NCI-H2227 treated with DMSO at 0.1 percent for 48 hours (cell line): ENCODE measurements around the gene MBNL3.
"Not testable (repeated sequence)": the region's sequence is repeated elsewhere in the genome, so short reads cannot be mapped to it uniquely, and the experiment has no call there.

ENCODE experiments used
- DNase-seq: peaks from one replicate; lab custom pipeline; 2025; lab: John Stamatoyannopoulos, UW

MBNL3 gene

DNA sequence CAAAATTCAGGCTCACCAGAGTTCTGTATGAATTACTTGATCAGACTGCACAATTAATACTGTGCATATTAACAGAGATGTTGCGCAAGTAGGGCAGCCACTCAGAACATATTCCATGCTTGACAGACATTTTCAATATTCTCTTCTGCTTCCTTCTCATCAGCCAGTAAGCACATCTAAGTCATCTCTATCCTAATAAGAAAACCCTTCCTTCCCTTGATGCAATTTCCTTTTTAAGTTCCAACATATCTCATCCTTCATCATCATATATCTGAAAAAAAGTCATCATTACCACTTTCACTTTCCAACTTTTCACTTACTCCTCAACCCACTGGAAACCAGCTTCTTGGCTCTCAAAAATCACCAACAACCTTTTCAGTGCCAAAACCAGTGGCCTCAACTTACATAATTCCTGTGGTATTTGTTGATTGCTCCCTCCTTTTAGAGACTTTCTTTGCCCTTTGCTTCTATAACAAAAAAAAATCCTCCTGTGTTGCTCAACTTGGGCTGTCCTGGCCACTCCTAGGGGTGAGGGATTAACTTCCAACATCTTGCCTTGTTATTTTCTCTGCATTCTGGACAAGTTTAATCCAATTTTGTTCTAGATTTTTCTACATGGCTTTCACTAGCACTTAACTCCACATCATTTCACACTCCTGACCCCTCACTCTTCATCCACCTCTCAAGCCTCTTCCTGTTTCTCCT lies 14.1 kb downstream of the MBNL3 start:
- no peak for DNase-seq

DNA sequence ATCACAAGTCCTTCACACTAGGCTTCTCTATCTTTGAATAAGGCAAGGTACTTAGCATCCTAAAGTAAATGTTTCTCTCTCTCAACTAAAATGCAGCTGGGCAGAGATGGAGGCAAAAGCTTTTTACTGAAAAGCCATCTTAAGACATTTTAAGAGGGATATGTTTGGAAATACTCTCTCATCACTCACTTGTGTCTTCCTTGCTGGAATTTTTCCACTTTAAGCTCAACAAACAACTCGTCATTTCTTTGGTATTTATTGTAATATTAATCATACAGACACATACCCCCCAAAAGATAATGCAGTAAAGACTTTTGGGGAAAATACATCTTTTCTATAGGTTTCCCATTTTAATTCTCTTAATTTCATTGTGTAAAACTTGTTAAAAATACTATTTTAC lies 16.4 kb downstream of the MBNL3 start:
- no peak for DNase-seq

DNA sequence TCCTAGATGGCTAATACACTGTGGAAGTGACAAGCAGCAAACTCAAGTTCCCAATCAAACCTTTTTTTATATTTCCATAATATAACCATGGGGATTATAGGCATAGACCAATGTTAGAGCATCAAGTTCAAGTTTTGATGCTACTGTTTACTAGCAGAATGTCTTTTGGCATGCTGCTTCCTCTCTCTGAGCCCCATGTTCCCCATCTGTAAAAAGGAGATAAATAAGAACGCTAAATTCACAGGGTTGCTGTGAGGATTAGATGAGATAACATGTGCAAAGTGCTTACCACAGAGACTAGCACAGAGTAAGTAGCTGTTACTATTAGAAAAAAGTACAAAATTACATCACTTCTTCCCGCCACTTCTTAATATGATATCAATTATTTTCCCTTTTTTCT lies 18.0 kb downstream of the MBNL3 start:
- no peak for DNase-seq

DNA sequence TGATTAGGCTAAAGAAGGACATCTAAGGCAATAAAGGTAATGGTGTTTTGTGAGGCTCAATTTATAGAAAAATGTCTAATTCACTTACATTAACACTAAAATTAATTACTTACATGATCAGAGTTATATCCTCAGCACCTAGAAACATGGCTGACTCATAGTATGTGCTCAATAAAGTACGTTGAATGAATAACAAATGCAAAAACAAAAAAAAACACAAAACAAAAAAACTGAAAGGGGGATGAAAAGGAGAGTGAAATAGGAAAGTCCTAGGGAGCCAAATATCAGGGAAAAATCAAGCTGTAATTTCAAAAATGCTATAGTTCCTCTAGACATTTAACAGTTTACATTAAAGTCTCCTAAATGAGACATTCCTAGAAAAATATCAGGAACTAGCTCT lies 18.7 kb downstream of the MBNL3 start:
- no peak for DNase-seq

DNA sequence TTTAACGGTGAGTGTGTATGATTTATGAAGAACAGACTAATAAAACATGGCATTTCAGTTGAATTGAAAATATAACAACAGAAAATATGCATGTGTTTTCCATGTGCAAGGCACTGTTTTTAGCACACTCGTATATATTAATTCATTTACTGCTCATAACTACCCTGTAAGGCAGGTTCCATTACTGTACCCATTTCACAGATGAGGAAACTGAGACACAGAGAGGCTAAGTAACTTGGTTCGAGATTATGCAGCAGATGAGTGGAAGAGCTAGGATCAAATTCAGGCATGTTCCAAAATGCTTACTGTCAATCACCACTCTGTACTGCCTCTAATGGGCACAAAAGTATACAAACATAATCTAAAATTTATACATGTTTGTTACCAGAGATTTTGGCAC lies 20.4 kb downstream of the MBNL3 start:
- no peak for DNase-seq

DNA sequence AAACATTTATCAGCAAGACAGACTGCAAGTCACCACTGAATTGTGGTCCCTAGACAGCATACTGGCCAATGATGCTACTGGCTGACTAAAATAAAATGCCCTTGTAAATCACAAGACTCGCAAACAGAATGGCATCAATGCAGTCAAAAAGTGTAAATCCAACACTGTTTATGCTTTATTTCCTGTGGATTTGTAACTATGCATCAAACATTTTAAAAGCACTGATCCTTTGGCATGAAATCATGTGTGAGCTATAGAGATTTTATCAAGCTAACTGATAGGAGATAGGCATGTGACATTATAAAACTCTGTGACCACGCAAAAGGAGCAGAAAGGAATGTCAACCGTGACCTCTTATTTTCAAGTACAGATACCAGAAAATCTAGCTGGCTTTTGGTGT lies 20.8 kb downstream of the MBNL3 start:
- DNase-seq: no peak

DNA sequence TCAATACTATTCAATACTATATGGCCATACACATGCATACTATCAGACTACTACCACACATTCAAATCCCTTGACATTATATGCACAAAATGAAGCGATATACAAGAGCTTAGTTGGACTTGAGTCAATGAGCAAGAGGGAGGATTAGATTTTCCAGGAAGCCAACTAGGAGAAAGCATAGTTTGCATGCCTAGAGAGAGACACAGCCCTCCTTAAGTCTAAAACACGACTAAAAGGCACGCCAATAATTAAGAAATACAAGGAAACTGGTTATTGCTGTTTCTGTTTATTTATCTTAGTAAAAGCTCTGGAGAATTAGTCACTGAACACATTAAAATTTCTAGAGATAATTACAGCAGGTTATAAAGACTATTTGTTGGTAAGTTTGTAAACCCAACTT lies 21.8 kb downstream of the MBNL3 start:
- no peak for DNase-seq

DNA sequence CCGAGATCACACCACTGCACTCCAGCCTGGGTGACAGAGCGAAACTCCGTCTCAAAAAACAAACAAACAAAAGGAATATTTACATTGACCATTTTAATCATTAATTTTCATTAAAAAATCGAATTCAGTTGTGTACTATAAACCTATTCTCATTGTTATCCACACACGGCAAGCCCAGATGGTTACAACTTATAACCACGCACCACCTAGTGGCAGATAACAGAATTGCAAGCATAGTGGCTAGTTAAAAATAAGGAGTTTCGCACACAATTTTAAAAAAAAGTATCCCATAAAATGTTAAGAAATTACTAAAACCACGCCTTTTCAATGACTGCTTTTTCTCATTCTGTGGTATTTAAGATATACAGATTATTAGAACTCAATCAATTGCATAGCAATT lies 25.4 kb downstream of the MBNL3 start:
- DNase-seq: no peak

DNA sequence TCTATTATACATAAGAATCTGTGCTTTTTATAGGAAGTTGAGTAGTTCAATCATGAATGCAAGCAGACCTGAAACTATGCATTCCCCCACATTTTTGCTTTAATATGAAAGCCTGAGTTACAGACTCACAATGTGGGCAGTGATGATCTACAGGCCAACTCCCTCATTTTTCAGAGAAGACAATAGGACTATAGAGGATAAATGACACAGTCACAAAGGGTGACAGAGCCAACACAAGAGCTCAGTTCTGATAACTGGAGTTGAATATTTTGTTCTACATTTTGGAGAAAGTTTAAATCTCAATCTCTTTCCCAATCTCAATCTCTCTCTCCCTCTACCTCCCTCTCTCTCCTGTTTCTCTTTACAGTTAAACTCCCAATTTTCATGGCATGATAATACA lies 27.0 kb downstream of the MBNL3 start:
- no peak for DNase-seq

DNA sequence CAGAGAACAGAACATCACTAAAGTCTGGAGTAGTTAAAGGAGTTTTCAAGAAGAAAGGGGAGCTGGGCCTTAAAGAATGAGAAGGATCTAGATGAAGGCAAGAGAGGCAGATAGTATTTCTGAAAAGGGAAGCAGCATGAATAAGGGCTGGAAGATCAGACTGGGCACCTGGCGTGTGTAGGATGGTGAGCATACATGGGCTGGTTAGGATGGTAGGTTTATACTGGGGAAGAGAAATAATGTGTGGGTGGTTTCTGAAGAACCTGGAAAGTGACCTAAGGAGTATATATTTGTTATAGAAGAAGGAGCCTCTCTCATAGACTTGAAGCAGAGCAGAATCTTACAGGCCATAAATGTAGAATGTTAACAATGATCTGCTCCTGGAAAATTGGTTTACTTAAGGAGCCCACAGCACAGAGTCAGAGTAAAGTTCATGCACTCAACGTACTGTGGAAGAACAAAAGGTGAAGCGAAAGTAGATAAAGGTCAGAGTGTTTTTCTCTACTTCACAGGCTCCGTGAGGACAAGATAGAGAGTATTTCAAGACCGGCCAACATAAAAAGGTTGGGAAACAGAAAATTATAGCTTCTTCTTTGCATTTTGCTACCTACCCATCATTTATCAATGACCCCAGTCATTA lies 35.8 kb downstream of the MBNL3 start:
- DNase-seq: no peak

DNA sequence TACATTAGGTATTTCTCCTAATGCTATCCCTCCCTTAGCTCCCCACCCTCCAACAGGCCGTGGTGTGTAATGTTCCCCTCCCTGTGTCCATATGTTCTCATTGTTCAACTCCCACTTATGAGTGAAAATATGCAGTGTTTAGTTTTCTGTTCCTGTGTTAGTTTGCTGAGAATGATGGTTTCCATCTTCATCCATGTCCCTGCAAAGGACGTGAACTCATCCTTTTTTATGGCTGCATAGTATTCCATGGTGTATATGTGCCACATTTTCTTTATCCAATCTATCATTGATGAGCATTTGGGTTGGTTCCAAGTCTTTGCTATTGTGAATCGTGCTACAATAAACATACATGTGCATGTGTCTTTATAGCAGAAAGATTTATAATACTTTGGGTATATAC lies 42.9 kb downstream of the MBNL3 start:
- not testable (repeated sequence) for DNase-seq

DNA sequence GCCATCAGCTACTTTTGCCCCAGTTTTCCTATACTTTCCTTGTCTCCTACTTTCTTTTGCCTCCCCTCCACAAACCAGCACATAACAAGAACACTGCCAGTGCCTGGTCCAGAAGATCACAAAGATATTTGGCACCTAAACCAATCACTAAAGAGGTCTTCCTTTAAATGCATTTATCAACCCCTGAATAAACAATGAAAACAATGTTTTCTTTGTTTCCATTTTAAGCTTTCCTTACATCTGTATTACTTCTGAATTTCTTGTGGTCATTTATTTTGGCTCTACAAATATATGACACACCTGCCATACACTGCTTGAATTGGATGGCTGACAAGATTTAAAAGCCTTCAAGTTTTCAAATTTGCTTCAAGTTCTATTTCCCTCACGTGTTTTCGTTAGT lies 43.9 kb downstream of the MBNL3 start:
- no peak for DNase-seq

DNA sequence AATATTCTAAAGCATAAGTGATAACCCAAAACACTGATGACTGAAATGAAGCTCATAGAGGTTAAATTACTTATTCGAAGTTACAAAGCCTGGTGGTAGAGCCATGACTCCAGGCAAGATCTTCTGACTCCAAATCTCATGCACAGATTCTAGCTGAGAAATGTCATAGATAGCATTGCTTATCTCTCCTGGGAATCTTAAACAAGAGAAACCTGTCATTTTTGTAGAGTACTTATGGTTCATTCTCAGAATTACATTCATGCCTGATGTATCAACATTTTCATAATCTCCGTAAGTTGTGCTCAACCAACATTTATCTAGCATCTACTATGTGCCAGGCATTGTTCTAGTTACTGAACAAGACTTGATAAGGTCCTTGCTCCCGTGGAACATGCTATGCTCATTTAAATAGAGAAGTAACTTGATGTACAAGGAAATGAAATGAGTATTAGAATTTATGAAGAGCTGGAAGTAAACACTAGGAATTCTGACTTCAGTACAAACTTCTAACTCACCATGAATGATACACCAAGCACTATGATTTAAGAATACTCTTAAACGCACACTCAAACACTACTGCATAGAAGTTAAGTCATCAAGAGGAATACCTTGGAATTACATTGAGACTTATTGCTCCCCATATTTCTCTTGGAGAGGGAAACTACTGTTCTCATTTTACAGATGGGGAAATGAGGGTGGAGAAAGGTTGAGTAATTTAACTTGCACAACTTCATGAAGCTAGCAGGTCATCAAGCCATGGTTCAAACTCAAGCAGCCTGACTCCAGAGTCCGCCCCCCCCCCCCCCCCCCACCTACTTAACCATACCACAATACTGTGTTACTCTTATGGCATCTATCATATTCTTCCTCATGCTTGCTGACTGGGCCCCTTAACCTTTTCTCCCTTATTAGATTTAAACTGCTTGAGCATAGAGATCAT lies 45.4 kb downstream of the MBNL3 start:
- DNase-seq: no peak

DNA sequence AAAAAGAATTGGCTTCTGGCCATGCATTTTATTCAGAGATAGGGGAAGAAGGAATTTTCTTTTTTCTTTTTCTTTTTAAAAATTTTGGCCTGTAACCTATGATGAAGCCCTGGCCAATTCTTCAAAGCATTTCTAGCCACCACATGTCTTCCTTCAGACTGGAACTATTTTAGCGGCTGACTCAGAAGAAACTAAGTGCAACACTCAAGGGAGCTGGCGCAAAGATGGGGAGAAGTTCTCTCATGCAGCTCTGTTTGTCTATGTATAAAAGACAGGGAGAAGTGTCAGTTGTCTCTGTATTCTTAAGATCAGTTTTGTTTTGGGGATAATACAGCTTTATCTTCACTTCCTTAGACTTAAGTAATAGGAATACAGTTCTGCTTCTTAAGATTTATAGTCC lies 46.1 kb downstream of the MBNL3 start:
- DNase-seq: no peak

DNA sequence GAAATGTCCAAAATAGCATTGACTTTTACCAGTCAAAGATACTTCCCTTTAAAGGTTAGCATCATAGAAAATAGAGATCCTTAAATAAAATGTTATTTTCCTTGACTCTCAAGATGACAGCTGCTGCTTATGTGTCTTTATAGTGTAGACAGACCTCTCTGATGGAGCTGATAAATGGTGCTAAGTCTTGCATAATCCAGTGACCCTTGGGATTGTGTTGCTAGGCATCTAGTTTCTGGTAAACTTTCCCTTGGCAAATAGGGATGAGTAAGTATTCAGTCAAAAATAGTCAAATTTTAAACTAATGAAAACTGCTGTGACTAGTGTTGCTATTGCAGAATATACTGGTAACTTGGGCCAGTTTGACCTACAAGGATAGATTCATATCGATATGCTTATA lies 53.6 kb downstream of the MBNL3 start:
- no peak for DNase-seq

DNA sequence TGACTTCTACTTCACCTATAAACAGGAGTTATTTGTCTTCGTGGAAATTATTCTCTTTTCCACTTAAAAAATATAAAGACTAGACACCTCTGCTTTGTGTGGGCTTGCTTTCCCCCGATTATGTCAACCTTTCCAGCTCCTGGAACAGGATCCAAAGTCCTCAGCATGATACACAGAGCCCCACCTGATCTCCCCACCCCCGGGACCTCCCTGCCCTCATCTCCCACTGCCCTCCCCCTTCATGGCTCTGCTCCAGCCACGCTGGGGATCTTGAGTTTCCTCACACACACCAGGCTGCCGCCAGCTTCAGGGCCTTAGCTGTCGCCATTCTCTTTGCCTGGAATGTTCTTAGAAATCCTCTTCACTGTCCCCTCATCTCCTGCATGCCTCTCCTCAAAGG lies 55.3 kb downstream of the MBNL3 start:
- no peak for DNase-seq

DNA sequence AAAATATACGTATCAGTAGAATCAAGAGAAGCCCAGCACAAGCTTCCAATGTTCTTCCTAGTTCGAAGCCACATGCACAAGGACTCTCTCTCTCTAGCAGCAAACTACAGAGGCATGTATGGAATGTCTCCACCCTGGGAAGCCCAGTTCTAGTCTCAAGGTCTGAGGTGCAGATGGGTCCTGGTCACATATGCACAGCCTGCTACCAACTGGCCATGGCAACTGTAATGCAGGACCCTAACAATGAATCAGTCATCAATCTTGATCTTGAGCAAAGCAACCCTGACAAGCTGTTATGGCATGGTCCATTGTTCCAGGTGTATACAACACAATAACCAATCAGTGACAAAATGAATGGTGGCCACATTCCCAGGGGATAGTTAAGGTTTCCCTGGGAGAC lies 55.8 kb downstream of the MBNL3 start:
- DNase-seq: no peak

DNA sequence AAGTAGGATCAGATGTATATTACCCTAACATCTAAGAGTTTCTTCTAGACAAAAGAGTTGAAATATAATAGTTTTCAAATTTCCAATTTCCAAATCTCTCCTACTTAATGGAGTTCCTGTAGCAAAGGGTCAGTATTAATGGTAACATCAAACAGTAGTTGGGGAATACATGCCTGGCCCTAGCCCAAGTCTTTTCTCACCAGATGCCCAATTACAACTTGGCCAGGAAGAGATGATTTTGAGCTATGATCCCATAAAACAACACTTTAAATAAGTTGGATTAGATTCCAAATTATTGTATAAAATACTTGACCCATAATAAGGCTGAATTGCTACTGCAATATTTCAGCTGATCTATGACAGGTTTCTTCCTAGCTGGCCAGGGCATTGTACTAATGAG lies 59.9 kb downstream of the MBNL3 start:
- DNase-seq: no peak

DNA sequence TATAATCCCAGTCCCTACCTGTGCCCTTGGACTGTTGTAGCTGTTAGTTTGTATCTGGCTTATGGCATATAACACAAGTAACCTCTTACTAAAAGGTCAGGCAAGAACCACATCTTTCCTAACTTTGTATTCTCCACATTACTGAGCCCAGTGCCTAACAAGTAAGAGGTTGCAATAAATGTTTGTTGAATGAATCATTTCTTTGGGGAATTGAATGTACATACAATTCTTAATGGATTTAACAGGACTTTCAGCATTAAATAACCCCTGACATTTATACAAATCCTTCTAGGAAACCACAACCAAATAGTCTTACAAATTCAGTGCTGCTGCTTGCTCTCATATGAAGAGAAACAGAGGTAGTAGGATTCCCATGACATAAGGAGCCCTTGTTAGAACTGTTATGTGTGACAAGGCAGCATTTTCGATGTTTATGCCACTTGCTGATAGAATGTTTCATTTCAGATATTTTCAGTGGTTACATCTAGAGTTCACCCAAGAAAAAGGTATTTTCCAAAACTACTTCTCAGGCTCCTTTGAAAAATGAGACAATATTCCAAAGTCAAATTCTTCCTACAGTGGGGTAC lies 62.0 kb downstream of the MBNL3 start:
- no peak for DNase-seq

DNA sequence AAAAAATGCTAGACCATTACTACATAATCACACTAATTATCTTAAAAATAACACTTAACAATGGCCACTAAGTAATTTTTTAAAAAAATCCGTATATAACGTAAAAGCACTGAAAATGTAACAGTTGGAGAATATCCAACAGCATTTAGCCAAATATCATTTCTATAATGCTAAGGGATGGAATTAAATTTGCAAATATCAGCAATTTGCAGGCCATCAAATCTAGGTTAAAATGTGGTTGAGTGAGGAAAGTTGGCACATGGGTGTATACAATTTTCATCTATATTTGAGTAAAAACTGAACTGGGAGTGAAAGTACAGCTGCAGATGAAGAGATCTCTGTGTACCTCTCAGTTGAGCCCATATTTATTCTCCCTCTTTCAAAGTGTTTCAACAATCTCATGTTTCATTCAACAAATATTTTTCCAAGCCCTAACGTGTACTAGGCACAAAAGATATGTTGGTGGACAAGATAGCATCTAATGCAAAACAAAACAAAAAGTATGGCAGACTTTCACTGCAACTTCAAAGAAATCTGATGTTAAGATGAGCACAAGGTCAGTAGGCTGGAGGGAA lies 63.0 kb downstream of the MBNL3 start:
- DNase-seq: no peak

DNA sequence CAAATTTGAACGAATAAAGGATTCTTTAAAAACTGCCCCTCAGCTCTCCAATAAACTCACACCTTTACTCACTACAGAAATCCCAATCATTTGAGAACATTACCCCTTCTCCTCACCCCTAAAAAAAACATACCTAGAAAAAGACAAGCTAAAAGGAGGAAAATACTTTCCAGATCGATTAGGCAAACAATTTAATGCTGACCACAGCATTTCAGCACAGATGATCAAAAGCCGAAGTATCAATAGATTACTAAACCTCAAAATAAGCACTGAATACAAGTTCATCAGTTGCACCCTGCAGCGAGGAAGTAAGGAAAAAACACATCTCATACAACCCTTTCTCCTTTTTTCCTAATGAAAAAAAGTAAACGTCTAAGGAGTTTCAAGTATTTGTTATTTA lies 65.5 kb downstream of the MBNL3 start:
- DNase-seq: no peak

DNA sequence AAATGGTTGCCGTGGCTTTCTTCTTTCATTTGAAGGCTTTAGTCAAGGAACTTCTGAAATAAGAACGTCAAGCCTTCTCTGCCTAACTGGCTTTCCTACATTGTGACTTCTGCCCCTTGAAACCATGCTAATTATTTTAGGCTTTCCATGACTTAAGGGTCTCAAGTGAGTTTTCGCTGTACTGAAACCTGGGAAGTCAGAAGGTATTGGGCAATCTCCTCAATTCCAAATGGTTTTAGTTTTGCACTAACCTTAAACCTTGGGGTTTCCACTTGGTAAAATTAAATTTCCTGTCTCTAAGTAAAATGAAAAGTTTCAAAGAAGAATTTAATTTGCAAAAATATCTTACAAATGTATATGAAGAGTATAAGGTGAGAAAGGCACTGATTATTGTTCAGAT lies 73.8 kb downstream of the MBNL3 start:
- DNase-seq: no peak
